Esophagus muscularis mucosa (tissue), 4 donors: ENCODE results near the gene TP53BP1.

Experiments
- EP300 ChIP-seq: sonication (generic); formaldehyde crosslinking; IDR thresholded peaks from one replicate; pipeline ENCODE4 v1.6.1; 2017; ENCODE audit warnings: antibody characterized with exemption
- POLR2A ChIP-seq: fragments of 450-650 bp; IDR thresholded peaks from one replicate; pipeline ENCODE4 v1.6.1; 2017; ENCODE audit warnings: antibody characterized with exemption, moderate library complexity, mild to moderate bottlenecking, low read depth
- POLR2AphosphoS5 ChIP-seq, 2 donors: sonication (generic); formaldehyde crosslinking; IDR thresholded peaks; one replicate each; pipeline ENCODE4 v1.6.1; 2017; ENCODE audit warnings: antibody characterized with exemption in 2 of 2
- TF ChIP-seq, protein P1 (sequence below), 3 experiments: fragments of 200-600 bp in 2 of 3; fragments of 450-650 bp in 1 of 3; sonication (generic) in 2 of 3; IDR thresholded peaks; one replicate each; pipeline ENCODE4 v1.5.1; 2017 to 2019; ENCODE audit warnings: antibody characterized with exemption in 3 of 3, mild to moderate bottlenecking in 2 of 3, moderate library complexity in 1 of 3

DNA sequence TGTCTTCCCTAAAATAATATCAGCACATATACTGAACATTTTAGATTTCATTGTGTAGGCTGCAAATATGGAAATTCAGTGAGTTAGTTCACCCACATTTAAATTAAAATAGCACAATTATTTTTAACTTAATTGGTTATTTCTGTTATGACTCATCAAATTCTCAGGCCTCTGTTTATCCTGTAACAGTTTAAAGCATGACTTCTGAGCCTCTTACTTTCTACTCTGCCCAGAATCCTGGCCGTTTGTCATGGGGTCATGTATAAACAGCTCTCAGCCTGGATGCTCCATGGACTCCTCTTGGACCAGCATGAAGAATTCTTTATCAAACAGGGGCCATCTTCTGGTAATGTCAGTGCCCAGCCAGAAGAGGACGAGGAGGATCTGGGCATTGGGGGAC, 109.9 kb downstream of the TP53BP1 start:
- TF ChIP-seq EP300 (no peak), POLR2A (no peak), POLR2AphosphoS5 (IDR thresholded peaks at IDR 0.05) (no peak)
- TF ChIP-seq, protein P1, sequence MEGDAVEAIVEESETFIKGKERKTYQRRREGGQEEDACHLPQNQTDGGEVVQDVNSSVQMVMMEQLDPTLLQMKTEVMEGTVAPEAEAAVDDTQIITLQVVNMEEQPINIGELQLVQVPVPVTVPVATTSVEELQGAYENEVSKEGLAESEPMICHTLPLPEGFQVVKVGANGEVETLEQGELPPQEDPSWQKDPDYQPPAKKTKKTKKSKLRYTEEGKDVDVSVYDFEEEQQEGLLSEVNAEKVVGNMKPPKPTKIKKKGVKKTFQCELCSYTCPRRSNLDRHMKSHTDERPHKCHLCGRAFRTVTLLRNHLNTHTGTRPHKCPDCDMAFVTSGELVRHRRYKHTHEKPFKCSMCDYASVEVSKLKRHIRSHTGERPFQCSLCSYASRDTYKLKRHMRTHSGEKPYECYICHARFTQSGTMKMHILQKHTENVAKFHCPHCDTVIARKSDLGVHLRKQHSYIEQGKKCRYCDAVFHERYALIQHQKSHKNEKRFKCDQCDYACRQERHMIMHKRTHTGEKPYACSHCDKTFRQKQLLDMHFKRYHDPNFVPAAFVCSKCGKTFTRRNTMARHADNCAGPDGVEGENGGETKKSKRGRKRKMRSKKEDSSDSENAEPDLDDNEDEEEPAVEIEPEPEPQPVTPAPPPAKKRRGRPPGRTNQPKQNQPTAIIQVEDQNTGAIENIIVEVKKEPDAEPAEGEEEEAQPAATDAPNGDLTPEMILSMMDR (IDR thresholded peaks at IDR 0.05) = no peak
